Spleen (tissue), 7 donors: ENCODE data around the gene ARFGAP1.

ENCODE experiments used
- POLR2A ChIP-seq, 3 donors: fragments of 450-650 bp; IDR thresholded peaks; one replicate each; pipeline ENCODE4 v1.5.1; 2017; ENCODE audit warnings: antibody characterized with exemption in 3 of 3, mild to moderate bottlenecking in 1 of 3
- POLR2AphosphoS5 ChIP-seq, 3 donors: sonication (generic); formaldehyde crosslinking; IDR thresholded peaks; one replicate each; pipeline ENCODE4 v1.5.1; 2017; ENCODE audit warnings: antibody characterized with exemption in 3 of 3
- TF ChIP-seq, protein P1 (sequence below), 11 experiments: fragments of 200-600 bp in 7 of 11; fragments of 450-650 bp in 4 of 11; sonication (generic) in 4 of 11; IDR thresholded peaks in 8 of 11; conservative IDR thresholded peaks in 3 of 11; 1 replicate in 7 of 11; 2 replicates in 4 of 11; pipeline versions ENCODE4 v1.4.0 to v1.8.0; 2016 to 2021; ENCODE audit warnings: antibody characterized with exemption in 11 of 11, inconsistent platforms in 4 of 11, mild to moderate bottlenecking in 1 of 11
- donor health status: DM: no; HTN: no; CAD: no; lungs with moderate emphysema.
- donor health status: DM: no; HTN: no; CAD: no.
- donor health status: DM: no; HTN: no; CAD: no.

GRCh38 chr20:63306673-63307537, 34.3 kb downstream of the ARFGAP1 start:
- TF ChIP-seq POLR2A (IDR thresholded peaks at IDR 0.05) (no peak), POLR2AphosphoS5 (IDR thresholded peaks at IDR 0.05) (no peak)
- TF ChIP-seq, protein P1, sequence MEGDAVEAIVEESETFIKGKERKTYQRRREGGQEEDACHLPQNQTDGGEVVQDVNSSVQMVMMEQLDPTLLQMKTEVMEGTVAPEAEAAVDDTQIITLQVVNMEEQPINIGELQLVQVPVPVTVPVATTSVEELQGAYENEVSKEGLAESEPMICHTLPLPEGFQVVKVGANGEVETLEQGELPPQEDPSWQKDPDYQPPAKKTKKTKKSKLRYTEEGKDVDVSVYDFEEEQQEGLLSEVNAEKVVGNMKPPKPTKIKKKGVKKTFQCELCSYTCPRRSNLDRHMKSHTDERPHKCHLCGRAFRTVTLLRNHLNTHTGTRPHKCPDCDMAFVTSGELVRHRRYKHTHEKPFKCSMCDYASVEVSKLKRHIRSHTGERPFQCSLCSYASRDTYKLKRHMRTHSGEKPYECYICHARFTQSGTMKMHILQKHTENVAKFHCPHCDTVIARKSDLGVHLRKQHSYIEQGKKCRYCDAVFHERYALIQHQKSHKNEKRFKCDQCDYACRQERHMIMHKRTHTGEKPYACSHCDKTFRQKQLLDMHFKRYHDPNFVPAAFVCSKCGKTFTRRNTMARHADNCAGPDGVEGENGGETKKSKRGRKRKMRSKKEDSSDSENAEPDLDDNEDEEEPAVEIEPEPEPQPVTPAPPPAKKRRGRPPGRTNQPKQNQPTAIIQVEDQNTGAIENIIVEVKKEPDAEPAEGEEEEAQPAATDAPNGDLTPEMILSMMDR (IDR thresholded peaks at IDR 0.05 in 8 of 11, conservative IDR thresholded peaks at IDR 0.05 in 3 of 11): no peak
